Measurements from ENCODE around the gene SLC25A22.
A peak's percentile ranks its signal among the peaks of the same experiment; 100 is the strongest.

Gene SLC25A22

DNA sequence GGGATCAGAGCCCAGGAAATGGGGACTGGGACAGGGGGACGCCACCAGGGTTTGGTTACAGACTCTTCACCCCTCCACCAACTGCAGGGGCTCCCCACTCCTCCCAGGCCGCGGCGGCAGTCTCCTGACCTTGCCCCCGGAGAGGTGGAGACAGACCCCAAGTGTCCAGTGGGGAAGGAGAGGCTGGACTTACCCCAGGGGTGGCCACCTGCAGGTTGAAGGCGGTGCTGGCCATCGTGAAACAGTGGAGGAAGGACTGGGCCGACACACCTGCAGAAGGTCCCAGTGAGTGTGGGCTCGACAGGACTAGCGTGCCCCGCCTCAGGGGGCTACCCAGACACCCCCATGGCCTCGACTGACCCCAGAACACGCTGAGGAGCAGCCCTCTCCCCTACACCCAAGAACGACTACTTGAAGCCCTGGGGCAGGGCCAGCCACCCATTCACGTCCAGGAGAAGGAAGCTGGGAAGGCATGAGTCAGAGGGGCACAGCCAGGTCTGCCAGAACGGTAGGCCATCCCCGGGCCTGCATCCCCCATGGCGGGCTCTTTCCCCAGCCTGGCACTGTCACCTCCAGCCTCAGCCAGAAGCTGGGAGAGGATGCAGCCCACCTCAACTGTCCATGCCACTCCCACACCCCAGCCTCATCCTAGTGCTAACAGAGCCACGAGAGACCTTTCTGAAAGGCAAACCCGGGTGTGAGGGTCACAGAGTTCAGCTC is 23.0 kb downstream of the SLC25A22 start:
- no peak for DNase-seq (ENCODE audit: low read depth in 1 of 2, low spot score in 1 of 2)

- DNase-seq (ENCODE audit: low read depth in 1 of 2, low spot score in 1 of 2), result no peak
Observed at GRCh38 chr11:773830-774229, 24.3 kb downstream of the SLC25A22 start.

GRCh38 chr11:773425-773824 is 24.7 kb downstream of the SLC25A22 start:
- DNase-seq (ENCODE audit: low read depth in 1 of 2, low spot score in 1 of 2), result no peak

GRCh38 chr11:772429-773390 is 25.4 kb downstream of the SLC25A22 start:
- DNase-seq (ENCODE audit: low read depth in 1 of 2, low spot score in 1 of 2), result no peak

DNA sequence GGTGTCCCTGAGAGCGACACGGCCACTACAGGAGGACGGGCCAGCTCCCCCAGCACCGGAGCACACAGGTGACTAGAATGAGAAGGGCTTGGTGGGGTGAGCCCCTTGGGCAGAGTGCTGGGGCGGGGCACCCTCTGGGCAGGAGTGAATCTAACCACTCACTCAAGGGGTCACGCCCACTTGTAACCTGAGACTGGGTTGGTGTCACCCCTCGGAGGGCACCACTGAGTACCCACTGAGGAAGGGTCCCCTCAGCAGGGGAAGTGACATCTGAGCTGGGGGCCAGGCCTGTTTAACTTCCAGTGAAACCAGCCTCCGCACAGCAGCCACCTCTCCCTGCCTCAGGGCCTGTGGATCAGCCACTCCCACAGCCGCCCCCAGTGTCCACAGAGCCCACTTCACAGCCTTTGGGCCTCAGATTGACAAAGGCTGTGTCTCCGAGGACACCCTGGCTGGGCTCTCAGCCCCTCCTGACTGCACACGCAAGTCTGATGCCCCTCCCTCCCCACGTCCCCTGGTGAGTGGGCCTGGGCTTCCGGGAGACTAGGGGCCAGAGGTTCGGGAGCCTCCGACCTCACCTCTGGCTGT is 26.4 kb downstream of the SLC25A22 start:
- no peak for DNase-seq (ENCODE audit: low read depth in 1 of 2, low spot score in 1 of 2)

DNA sequence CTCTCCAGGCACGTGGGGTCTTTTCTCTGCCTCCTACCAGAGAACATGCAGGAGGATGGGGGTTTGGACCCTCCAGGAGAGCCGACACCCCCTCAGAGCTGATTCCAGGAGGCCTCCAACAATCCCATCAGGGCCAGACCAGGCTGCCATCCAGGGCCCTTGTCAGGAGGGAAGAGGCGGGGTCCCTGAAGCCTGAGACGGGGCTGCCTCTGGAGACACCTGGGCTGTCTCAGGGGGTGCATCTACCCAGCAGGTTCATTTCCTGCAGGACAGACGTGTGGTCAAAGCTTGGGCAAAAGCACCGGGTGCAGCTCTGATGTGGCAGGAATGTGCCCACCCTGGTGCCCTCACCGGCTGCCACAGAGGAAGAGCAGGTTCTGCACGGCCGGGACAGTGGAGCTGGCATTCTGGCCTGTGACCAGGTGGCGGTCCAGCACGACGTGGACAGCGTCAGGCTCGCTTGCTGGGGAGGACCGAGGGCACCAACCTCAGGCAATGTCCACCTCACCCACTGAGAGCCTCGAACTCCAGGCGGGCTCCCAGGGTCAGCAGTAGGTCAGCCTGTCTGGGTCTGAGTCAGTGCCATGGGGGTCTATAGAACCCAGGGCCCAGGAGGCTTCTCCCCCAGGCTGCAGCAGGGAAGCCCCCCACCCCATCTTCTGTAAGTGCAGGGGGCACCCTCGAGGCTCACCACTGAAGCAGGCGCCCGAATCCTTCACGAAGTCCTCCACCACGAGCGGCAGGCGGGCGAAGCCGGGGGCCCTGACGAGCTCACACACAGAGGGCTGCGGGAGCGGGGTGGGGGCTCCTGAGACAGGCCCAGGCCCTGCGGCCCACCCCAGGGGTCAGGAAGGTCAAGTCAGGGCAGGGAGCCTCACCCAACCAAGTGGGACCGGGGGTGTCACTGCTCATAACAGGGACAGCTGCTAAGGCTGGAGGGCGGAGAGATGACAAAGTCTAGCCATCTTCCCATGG is 27.2 kb downstream of the SLC25A22 start:
- no peak for DNase-seq (ENCODE audit: low read depth in 1 of 2, low spot score in 1 of 2)

GRCh38 chr11:769887-770641 is 28.0 kb downstream of the SLC25A22 start:
- no peak for DNase-seq (ENCODE audit: low read depth in 1 of 2, low spot score in 1 of 2)

- DNase-seq (ENCODE audit: low read depth in 1 of 2, low spot score in 1 of 2), result no peak
Observed at GRCh38 chr11:767238-767637, 30.8 kb downstream of the SLC25A22 start.

DNA sequence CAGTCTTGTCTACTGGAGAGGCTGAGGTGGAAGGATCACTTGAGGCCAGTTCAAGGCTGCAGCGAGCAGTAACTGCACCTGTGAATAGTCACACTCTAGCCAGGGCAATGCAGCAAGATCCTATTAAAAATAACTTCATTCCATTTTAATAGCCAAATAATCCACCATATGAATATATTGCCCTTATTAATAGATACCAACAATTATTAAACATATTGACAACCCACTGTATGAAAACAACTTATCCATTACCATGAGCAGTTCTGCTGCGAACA is 31.2 kb downstream of the SLC25A22 start:
- no peak for DNase-seq (ENCODE audit: low read depth in 1 of 2, low spot score in 1 of 2)

DNA sequence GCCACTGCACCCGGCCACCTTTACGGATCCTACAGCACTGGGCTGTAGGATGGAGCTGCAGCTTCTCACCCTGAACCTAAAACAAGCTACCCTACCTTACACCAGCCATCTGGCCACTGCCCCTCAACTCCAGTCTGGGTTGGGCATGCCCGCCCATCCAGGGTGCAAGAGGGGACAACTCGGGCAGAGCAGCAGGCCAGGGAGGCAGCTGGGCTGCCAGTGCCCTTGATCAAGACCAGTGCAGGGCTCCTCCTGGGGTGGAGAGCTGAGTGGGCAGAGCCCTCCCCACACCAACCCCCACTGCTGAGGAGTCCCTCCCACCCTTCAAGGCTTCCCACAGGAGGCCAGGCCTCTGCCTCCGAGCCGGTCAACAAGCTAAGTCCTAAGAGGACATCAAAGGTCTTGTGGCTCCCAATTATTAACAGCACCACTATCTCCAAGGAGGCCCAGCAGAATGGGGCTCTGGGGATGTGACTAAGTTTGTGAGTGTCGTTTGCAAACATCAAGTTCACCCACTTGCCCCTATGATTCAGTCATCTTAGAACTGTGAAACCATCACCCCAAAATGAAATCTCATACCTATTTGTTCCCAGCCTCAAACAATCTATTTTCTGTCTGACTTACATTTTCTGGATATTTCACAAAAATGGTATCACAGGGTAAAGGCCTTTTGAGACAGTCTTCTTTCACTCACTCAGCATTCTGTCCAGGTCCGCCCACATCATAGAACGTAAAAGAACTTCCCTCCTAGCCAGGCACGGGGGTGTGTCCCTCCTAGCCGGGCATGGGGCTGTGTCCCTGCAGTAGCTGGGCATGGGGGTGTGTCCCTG is 31.8 kb downstream of the SLC25A22 start:
- DNase-seq (ENCODE audit: low read depth in 1 of 2, low spot score in 1 of 2), result no peak

GRCh38 chr11:765802-766091 is 32.3 kb downstream of the SLC25A22 start:
- no peak for DNase-seq (ENCODE audit: low read depth in 1 of 2, low spot score in 1 of 2)

DNA sequence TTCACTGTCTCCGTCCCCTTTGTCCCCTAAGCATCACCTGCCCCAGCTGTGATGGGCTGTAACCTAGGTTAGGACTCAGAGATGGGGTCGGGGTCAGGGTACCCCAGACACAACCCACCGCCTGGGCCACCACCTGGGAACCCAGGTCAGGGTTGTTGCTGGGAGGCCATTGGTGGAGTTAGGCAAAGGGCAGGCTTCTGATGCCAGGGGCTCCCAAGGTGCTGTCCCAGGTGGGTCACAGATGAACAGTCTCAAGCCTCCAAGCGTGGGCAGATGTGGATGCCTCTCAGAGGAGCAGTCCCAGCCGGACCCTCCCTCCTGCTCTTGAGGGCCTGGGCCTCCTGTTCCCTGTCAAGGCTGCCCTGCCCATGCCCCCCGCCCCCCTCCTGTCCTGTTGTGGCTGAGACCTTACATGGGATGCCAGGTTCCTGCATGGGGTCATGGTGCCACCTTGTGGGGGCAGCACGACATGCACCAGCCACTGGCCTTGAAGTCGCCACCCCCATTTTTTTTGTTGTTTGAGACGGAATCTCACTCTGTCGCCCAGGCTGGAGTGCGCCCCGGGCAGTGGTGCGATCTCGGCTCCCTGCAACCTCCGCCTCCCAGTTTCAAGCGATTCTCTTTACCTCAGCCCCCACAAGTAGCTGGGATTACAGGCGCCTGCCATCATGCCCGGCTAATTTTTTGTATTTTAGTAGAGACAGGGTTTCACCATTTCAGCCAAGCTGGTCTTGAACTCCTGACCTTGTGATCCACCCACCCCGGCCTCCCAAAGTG is 32.9 kb downstream of the SLC25A22 start:
- peak; percentile 32 to 47 for DNase-seq (ENCODE audit: low read depth in 1 of 2, low spot score in 1 of 2)

GRCh38 chr11:764322-765024 is 33.6 kb downstream of the SLC25A22 start:
- DNase-seq (ENCODE audit: low read depth in 1 of 2, low spot score in 1 of 2), result no peak

DNA sequence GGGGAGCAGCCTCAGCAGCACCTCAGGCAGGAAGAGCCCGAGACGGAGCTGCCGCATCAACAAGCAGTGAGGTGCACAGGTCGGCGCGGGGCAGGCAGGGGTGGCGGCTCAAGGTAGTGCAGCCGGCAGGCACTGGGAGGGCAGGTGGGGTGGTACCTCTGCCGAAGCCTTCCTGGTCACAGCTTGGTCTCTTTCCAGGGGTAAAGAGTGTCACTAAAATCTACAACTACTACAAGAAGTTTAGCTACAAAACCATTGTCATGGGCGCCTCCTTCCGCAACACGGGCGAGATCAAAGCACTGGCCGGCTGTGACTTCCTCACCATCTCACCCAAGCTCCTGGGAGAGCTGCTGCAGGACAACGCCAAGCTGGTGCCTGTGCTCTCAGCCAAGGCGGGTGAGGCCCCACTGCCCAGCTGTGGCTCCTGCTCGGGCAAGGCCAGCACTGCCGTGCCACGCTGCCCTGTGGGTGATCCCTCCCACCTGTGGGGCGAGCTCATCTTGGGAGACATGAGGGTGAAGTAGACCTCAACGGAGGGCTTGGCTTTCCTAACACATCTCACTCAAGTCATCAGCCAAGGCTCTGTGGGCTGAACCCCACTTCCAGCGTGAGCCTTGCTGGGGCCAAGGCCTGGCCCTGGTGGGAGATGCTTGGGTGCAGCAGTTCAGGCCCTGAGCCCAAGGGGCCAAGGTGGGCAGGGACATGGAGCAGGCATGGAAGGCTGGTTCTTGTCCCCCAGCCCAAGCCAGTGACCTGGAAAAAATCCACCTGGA is 34.3 kb downstream of the SLC25A22 start:
- DNase-seq (ENCODE audit: low read depth in 1 of 2, low spot score in 1 of 2), result no peak

GRCh38 chr11:763073-763463 is 35.0 kb downstream of the SLC25A22 start:
- DNase-seq (ENCODE audit: low read depth in 1 of 2, low spot score in 1 of 2), result no peak

GRCh38 chr11:762421-763072 is 35.5 kb downstream of the SLC25A22 start:
- DNase-seq (ENCODE audit: low read depth in 1 of 2, low spot score in 1 of 2), result no peak

DNA sequence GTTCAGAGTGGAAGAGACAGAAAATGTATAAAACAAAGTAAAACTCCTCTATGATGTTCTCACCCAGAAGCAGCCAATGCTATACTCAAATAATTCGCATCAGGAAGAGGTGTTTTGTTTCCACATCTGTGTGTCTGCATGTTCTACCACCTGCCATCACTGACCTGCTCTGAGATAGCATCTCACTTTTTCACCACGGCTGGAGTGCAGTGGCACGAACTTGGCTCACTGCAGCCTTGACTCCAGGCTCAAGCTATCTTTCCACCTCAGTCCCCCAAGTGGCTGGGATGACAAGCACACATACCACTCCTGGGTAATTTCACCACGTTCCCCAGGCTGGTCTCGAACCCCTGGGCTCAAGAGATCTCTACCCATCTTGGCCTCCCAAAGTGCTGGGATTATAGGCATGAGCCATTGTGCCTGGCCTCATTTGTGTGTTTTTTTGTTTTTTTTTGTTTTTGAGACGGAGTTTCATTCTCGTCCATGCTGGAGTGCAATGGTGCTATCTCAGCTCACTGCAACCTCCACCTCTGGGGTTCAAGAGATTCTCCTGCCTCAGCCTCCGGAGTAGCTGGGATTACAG is 36.5 kb downstream of the SLC25A22 start:
- no peak for DNase-seq (ENCODE audit: low read depth in 1 of 2, low spot score in 1 of 2)

All from activated T-helper 1 cell treated with anti-CD3 and anti-CD28 coated beads, Interleukin-2, amount 50 U/mL, for 16 hours (primary cell).